Stimulated activated memory B cell treated with anti-CD40 and anti-IgM and Interleukin-4, amounts not matched to agents 10 μg/mL and 1 μg/mL and 100 μg/mL, for 72 hours (primary cell): ENCODE data around the gene SLC31A1.
A peak's percentile ranks its signal among the peaks of the same experiment; 100 is the strongest.

Experiments used
- ATAC-seq: fragments of 150-1000 bp; cut with Tn5 transposase; 2 replicates; pipeline ENCODE4 v1.10.0; 2021
- H3K27ac Mint-ChIP-seq: one replicate; pipeline ENCODE4 v1.8.0; 2022; ENCODE audit warnings: mild to moderate bottlenecking, mixed read lengths
- H3K27me3 Mint-ChIP-seq: one replicate; pipeline ENCODE4 v1.8.0; 2022; ENCODE audit warnings: mixed read lengths
- H3K36me3 Mint-ChIP-seq: one replicate; pipeline ENCODE4 v1.8.0; 2022; ENCODE audit warnings: mixed read lengths
- H3K4me1 Mint-ChIP-seq: one replicate; pipeline ENCODE4 v1.8.0; 2022; ENCODE audit warnings: mixed read lengths
- H3K4me3 Mint-ChIP-seq: one replicate; pipeline ENCODE4 v1.8.0; 2022; ENCODE audit warnings: mild to moderate bottlenecking, moderate library complexity, mixed read lengths
- H3K9me3 Mint-ChIP-seq: one replicate; pipeline ENCODE4 v1.8.0; 2022; ENCODE audit warnings: mixed read lengths

Gene SLC31A1

DNA sequence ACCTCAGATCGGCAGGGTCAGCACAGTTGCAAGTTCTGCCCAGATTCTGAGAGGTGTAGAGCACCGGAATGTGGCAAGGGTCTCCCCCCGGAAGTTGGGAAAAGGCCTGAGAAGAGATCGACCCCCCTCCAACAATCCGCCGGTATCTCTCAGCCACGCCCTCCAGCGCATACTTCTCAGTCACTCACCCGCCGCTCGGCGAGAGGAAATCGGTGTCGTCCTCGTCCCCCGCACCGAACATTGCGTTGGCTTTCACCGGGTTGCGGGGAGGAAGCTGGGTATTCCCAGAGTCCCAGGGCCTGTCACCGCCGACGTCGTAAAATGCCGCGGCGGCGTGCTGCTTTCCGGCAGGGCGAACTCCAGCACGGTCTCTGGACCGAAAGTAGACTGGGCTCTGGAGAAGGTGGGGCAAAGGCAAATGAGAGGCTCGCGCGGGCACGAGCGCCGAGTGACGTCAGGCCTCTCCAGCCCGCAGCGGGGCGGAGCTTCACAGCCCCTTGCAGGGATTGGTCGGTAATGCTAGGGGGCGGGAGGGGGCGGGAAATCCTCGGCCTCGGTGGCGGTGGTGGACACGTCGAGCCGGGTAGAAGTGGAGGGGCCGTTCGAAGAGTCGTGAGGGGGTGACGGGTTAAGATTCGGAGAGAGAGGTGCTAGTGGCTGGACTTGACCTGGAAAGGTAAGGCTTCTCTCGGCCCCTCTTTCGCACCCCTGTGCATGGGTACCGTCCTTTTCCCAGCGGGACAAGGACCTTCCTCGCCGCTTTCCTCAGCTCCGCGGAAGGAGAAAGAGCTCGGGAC lies at the start of gene SLC31A1, which contains the start of gene FKBP15:
Gene SLC31A1 (plus strand): TSS at position 542 of the 797 bp plus-strand sequence. CDS start 34,605 bp downstream, outside the sequence.
Gene FKBP15 (minus strand): TSS at position 275 of the 797 bp plus-strand sequence. CDS start 34 bp downstream, at position 241.
- H3K27me3 Mint-ChIP-seq, result no peaks in the 10 kb centered on the region
- no peaks in the 10 kb centered on the region for H3K36me3 Mint-ChIP-seq
- H3K4me3 Mint-ChIP-seq, result peak within 1 kb of the TSS; percentile 93
- H3K27ac Mint-ChIP-seq, result peak within 1 kb of the TSS; percentile 82
- peaks cover 41% of the 10 kb centered on the region for H3K4me1 Mint-ChIP-seq
- peak; percentile 99 for ATAC-seq
- H3K9me3 Mint-ChIP-seq, result no peaks in the 10 kb centered on the region

DNA sequence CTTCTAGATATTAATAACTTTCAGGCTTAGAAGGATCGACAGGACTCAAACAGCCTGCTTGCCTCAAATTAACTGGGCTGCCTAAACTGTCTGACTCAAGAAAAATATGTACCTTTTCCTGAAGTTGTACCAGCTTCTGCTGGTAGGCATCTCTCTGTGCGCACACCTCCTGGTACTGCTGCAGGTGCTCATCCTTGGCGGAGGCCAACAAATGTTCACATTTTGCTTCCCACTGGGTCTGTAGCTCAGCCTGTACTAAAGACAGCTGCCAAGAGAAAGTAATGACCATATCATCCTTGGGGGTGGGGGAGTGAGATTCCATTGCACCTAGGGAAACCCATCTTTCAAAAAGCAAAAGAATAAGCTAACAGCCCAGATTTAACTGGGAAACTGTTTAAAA lies 48.0 kb upstream of the SLC31A1 start:
- peaks cover 90% of the 10 kb centered on the region for H3K36me3 Mint-ChIP-seq
- no peaks in the 10 kb centered on the region for H3K4me1 Mint-ChIP-seq
- no peaks in the 10 kb centered on the region for H3K27me3 Mint-ChIP-seq
- no peak for ATAC-seq
- no peak overlapping the region for H3K27ac Mint-ChIP-seq
- peaks cover 4% of the 10 kb centered on the region for H3K9me3 Mint-ChIP-seq
- H3K4me3 Mint-ChIP-seq, result no peak overlapping the region

DNA sequence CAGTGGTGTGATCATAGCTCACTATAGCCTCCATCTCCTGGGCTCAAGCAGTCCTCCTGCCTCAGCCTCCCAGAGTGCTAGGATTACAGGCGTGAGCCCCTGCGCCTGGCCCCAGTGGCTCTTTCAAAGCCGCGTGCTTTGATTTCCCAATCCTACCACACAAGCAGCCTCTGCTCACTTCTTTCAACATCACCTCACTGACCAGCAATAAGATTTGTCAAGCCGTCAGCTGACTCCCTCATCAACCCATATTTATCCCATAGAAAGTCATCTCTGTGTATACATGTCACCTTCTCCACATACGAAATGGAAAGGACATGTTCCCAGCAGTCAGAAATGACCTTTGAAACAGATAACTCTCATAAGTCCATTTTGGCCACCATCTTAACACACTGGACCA lies 44.5 kb upstream of the SLC31A1 start:
- no peak overlapping the region for H3K4me3 Mint-ChIP-seq
- peaks cover 88% of the 10 kb centered on the region for H3K36me3 Mint-ChIP-seq
- H3K27me3 Mint-ChIP-seq, result no peaks in the 10 kb centered on the region
- H3K27ac Mint-ChIP-seq, result no peak overlapping the region
- H3K9me3 Mint-ChIP-seq, result peaks cover 4% of the 10 kb centered on the region
- no peak for ATAC-seq
- H3K4me1 Mint-ChIP-seq, result no peaks in the 10 kb centered on the region

DNA sequence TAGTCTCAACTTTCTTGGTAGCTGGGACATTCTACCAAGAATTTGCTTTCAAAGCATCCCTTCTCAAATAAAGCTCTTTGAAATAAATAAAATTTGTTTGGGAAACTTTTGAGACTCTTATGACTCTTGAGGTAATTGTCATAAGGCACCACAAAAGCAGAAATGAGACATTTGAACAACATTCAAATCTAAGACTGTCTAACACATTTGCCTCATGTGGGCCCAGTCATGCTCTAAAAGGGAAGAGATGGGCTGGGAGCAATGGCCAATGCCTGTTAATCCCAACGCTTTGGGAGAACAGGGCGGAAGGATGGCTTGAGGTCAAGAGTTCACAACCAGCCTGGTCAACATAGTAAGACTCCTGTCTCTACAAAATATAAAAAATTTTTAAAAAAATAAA lies 44.1 kb upstream of the SLC31A1 start:
- Mint-ChIP-seq H3K9me3 (peaks cover 4% of the 10 kb centered on the region), H3K27ac (no peak overlapping the region), H3K4me1 (no peaks in the 10 kb centered on the region), H3K36me3 (peaks cover 87% of the 10 kb centered on the region), H3K4me3 (no peak overlapping the region), H3K27me3 (no peaks in the 10 kb centered on the region)
- ATAC-seq, result no peak

DNA sequence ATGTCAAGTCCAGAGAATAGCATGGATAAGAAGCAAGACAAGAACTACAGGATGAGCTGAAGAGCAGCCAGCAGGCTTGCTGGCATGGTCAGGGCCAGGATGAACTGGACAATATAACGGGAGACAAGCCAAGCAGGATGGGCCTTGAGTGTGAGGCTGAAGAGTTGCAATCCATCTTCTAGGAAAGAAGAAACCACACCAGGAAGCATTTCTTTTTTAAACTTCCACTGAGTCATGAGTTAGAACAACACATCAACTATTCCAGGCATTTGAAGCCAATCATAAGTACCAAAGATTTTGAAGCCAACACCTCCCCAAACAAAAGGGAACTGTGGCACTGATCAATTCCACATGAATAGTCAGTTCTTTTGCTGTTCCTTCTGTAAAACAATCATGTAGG lies 43.3 kb upstream of the SLC31A1 start:
- H3K27me3 Mint-ChIP-seq, result no peaks in the 10 kb centered on the region
- H3K36me3 Mint-ChIP-seq, result peaks cover 87% of the 10 kb centered on the region
- no peak overlapping the region for H3K27ac Mint-ChIP-seq
- H3K9me3 Mint-ChIP-seq, result no peaks in the 10 kb centered on the region
- H3K4me3 Mint-ChIP-seq, result no peak overlapping the region
- no peak for ATAC-seq
- no peaks in the 10 kb centered on the region for H3K4me1 Mint-ChIP-seq

DNA sequence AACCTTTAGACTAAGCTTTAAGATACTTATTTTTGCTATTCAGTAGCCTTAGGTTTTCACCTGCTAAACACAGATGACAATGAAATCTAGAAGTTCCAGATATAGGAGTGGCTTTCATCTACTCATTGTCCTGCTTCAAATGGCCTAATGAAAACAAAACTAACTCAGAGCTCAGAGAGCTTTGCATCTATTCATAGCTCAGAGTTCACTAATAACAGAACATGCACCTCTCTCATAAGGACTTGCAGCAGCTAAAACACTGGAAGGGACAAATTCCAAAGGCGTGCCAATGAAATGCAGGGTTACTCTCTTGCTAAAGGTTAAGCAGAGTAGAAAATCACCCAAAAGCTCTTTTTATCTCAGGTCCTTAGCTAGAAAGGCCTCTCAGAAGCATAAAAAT lies 41.5 kb upstream of the SLC31A1 start:
- Mint-ChIP-seq H3K36me3 (peaks cover 88% of the 10 kb centered on the region), H3K4me1 (no peaks in the 10 kb centered on the region)

DNA sequence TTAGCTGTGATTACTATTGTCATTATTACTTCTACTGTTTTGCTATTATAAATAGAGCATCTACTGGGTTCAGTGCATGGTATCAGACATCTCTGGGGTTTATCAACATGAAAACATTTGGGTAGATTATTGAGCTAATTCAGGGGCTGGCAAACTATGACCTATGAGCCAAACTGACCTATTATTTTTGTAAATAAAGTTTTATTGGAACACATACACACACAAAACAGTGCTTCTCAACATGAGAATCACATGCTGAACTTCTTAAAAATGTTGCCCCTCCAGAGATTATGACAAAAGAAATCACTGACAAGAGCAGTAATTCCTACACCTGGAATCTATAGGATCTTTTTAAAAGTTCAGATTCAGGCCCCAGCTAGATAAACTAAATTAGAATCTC lies 40.2 kb upstream of the SLC31A1 start:
- Mint-ChIP-seq H3K9me3 (no peaks in the 10 kb centered on the region), H3K36me3 (peaks cover 90% of the 10 kb centered on the region), H3K4me1 (no peaks in the 10 kb centered on the region), H3K27ac (no peak overlapping the region), H3K4me3 (no peak overlapping the region), H3K27me3 (no peaks in the 10 kb centered on the region)
- no peak for ATAC-seq

More for the DNA sequence above, 41.5 kb upstream of the SLC31A1 start:
- no peak for ATAC-seq
- H3K27me3 Mint-ChIP-seq, result no peaks in the 10 kb centered on the region
- H3K9me3 Mint-ChIP-seq, result no peaks in the 10 kb centered on the region
- no peak overlapping the region for H3K27ac Mint-ChIP-seq
- H3K4me3 Mint-ChIP-seq, result no peak overlapping the region

DNA sequence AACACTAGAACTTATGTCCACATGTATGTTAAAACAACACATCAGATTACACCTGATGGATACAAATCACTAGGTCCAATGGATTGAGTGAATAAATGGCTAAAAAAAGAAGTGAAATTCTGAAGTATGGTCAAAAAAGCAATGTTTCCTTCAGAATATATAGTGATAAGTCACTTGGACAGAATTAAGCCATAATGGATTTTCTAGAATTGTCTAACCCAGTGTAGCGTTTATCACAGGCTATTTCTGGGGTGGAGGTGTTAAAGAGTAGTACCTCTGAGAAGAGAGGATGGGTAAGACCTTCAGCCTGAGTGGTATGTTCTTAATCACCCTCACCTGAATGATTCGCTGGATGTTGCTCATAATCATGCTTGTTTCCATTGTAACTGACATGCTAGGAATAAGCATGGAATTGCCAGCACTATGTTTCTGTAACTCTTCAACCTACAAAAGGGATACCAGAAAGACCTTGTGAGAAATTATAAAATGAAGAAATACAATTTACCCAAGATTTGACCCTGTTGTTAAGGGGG lies 37.3 kb upstream of the SLC31A1 start:
- H3K4me3 Mint-ChIP-seq, result no peak overlapping the region
- no peaks in the 10 kb centered on the region for H3K4me1 Mint-ChIP-seq
- H3K27ac Mint-ChIP-seq, result no peak overlapping the region
- H3K9me3 Mint-ChIP-seq, result no peaks in the 10 kb centered on the region
- ATAC-seq, result no peak
- no peaks in the 10 kb centered on the region for H3K27me3 Mint-ChIP-seq
- peaks cover 85% of the 10 kb centered on the region for H3K36me3 Mint-ChIP-seq

DNA sequence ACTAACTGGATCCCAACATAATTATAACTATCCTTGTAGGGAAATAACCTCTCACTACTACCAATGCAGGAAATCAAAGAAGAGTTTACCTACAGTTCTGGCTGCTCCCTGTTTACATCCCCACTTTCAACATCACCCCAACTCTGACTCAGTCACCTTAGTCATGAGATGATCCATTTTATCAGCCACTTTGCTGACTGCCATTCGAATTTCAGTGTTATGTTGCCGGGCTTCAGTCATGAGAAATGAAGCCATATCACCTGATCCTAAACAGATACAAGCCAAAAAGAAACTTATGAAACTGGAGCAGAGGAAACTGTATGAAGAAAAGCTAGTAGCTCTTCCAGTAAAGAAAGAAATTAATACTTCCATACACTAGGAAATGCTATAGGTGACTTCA lies 36.8 kb upstream of the SLC31A1 start:
- Mint-ChIP-seq H3K4me3 (no peak overlapping the region), H3K9me3 (no peaks in the 10 kb centered on the region), H3K36me3 (peaks cover 81% of the 10 kb centered on the region), H3K4me1 (no peaks in the 10 kb centered on the region), H3K27me3 (no peaks in the 10 kb centered on the region), H3K27ac (no peak overlapping the region)
- ATAC-seq, result no peak

DNA sequence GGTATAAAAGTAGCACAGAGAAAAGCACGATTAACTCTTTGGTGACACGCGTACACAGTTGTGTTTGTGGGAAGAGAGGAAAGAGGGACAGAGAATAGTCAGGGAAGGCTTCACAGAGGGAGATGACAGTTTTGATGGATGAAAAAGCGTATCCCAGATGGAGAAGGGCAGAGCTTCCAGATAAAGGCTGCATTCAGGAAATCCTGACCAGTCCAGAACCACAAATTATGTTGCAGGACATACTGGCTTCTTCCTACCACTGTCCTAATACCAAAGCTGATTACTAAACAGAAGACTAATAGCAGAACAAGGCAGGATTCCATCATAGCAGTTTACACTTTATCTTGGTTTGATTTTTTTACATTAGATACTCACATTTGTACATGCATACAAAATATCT lies 36.1 kb upstream of the SLC31A1 start:
- Mint-ChIP-seq H3K9me3 (no peaks in the 10 kb centered on the region), H3K27me3 (no peaks in the 10 kb centered on the region), H3K27ac (no peak overlapping the region), H3K4me1 (no peaks in the 10 kb centered on the region), H3K36me3 (peaks cover 81% of the 10 kb centered on the region), H3K4me3 (no peak overlapping the region)
- no peak for ATAC-seq

DNA sequence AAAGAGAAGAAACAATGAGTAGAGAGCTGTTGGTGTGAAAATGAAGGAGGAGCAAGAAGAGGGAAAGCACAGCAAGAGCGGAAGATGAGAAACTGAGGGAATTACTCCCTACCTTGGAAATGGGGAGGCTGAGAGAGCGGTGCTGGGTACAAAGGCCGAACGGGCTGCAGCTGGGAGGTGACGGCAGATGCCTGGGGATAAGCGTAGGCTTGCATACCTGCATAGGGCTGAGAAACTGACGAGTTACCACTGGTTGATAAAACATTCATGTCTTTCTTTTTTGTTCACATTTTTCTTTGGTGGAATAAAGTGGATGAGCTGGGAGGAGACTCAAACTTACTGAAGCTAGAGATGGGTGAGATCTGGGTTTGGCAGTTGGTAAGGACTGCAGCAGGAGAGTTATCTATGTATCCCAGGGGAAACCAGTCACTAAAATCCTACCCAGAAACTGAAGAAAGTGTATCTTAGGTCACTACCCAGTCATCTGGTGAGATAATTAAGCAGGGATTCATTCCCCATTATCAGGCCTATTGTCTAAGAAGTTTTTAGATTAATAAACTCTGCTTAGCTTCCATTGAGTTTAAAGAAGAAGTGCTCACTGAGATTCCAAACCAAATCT lies 35.1 kb upstream of the SLC31A1 start:
- H3K4me1 Mint-ChIP-seq, result no peaks in the 10 kb centered on the region
- H3K9me3 Mint-ChIP-seq, result no peaks in the 10 kb centered on the region
- no peak overlapping the region for H3K4me3 Mint-ChIP-seq
- H3K27ac Mint-ChIP-seq, result no peak overlapping the region
- peaks cover 79% of the 10 kb centered on the region for H3K36me3 Mint-ChIP-seq
- no peak for ATAC-seq
- H3K27me3 Mint-ChIP-seq, result no peaks in the 10 kb centered on the region

DNA sequence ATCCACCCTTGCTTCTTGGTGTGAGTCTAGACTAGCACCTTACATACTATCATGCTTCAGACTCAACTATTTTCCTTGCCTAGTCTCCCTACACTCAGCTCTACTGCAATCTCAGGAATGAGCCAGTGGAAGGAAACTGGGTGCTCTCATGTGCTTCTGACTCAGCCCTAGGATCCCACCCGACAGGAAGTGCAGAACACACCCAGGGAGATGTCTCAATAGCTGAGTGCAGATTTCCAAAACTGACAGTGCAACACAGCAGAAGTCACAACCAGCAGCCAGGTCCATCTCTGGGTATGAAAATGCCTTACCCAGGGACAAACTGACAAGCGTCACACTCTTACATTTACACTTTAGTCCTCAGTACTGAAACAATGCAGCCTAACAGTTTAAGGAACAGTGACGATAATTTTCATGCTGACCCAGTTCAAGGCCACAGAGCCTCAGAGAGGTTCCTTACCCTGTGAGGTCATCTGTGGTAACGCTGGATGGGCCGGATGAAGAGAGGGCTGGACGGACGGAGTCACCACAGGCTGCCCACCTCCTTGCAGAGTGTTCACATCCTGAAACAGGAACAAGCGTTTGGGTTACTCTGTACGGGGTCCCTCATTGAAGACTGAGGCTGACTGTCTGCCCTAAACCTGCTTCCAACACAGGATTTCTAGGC lies 33.3 kb upstream of the SLC31A1 start:
- H3K9me3 Mint-ChIP-seq, result no peaks in the 10 kb centered on the region
- H3K27me3 Mint-ChIP-seq, result no peaks in the 10 kb centered on the region
- H3K27ac Mint-ChIP-seq, result no peak overlapping the region
- peaks cover 68% of the 10 kb centered on the region for H3K36me3 Mint-ChIP-seq
- H3K4me1 Mint-ChIP-seq, result no peaks in the 10 kb centered on the region
- no peak for ATAC-seq
- H3K4me3 Mint-ChIP-seq, result no peak overlapping the region

DNA sequence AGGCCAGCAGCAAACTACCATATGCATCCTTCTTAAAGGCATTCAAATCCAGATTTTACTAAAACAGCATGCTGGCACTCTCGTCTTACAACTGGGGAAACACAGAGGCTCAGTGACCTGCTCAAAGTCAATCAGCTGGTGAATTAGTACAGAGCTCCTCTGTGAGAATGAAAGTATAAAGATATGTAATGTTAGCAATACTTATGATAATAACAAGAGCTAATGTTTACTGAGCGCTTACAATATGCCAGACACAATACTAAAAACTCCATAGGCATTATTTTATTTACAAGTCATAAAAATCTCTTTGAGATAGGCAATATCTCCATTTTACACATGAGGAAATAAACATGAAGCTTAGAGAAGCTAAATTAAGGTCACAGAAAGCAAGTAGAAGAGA lies 28.9 kb upstream of the SLC31A1 start:
- peaks cover 53% of the 10 kb centered on the region for H3K36me3 Mint-ChIP-seq
- H3K9me3 Mint-ChIP-seq, result no peaks in the 10 kb centered on the region
- H3K27me3 Mint-ChIP-seq, result no peaks in the 10 kb centered on the region
- no peak overlapping the region for H3K27ac Mint-ChIP-seq
- no peaks in the 10 kb centered on the region for H3K4me1 Mint-ChIP-seq
- ATAC-seq, result no peak
- no peak overlapping the region for H3K4me3 Mint-ChIP-seq

DNA sequence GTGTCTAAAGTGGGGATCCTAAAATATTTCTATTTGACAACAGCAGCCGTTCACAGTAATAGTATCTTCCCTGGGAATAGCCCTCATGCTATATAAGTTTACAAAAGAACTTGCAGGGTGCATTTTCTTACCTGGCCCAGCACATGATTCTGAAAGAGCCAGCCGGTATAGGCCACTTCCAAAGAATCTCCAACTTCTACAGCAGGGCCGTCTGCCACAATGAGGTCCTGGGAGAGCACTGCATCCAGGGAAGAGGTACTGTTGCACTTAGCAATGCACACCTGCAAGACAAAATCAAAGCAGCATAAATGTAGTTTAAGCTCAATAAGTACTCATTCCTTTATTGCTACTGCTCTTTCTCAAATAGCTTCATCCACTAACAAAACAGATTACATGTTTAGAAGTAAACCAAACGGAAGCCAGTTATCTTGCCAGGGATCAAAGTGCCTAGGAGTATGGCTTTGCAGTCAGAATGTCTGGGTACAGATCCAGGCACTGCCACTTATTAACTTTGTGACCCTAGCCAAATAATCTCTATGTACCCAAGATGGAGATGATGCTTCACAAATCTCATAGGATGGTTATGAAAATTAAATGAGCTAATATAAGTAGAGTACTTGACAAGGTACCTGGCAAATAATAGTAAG lies 21.5 kb upstream of the SLC31A1 start:
- Mint-ChIP-seq H3K27ac (no peak overlapping the region), H3K27me3 (no peaks in the 10 kb centered on the region), H3K4me1 (no peaks in the 10 kb centered on the region), H3K36me3 (peaks cover 67% of the 10 kb centered on the region), H3K9me3 (no peaks in the 10 kb centered on the region), H3K4me3 (no peak overlapping the region)
- ATAC-seq, result no peak

DNA sequence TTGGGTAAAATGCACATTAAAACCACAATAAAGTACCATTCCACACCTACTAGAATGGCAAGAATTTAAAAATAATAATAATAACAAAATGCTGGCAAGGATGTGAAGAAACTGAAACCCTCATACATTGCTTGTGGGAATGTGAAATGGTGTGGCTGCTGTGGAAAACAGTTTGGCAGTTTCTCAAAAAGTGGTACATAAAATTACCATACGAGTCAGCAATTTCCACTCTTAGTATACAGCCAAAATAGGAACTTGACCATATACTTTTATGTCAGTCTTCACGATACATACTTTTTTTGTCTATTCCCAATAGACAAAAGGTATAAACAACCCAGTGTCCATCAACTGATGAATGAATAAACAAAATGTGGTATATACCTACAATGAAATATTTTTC lies 15.9 kb upstream of the SLC31A1 start:
- no peak overlapping the region for H3K4me3 Mint-ChIP-seq
- H3K27ac Mint-ChIP-seq, result no peak overlapping the region
- no peak for ATAC-seq
- H3K4me1 Mint-ChIP-seq, result peaks cover 7% of the 10 kb centered on the region
- no peaks in the 10 kb centered on the region for H3K9me3 Mint-ChIP-seq
- no peaks in the 10 kb centered on the region for H3K27me3 Mint-ChIP-seq
- peaks cover 63% of the 10 kb centered on the region for H3K36me3 Mint-ChIP-seq
